Activated CD4-positive, alpha-beta T cell treated with anti-CD3 and anti-CD28 coated beads for 24 hours (primary cell): ENCODE measurements around the gene HNRNPH2.

ENCODE experiments used
- DNase-seq, 2 donors: peaks; one replicate each; pipeline ENCODE4 v3.0.0-alpha.2; 2020; ENCODE audit warnings: low read depth in 2 of 2

HNRNPH2 gene

GRCh38 chrX:101407748-101408531 lies at the start of gene HNRNPH2, which contains the start of gene GLA:
Gene HNRNPH2 (plus strand): TSS chrX:101408222. CDS start chrX:101411989, 3,767 bp downstream.
Gene GLA (minus strand): TSS chrX:101407925. CDS start chrX:101407903, 22 bp downstream.
- DNase-seq, result peak; percentile 70 to 78

- DNase-seq, result no peak
Observed at GRCh38 chrX:101359966-101360365, 48.1 kb upstream of the HNRNPH2 start.

- DNase-seq, result no peak
Observed at GRCh38 chrX:101360390-101360789, 47.6 kb upstream of the HNRNPH2 start.

GRCh38 chrX:101362116-101362515 lies 45.9 kb upstream of the HNRNPH2 start:
- no peak for DNase-seq

GRCh38 chrX:101362757-101363156 lies 45.3 kb upstream of the HNRNPH2 start:
- no peak for DNase-seq

GRCh38 chrX:101365301-101365795 lies 42.7 kb upstream of the HNRNPH2 start:
- no peak for DNase-seq

- no peak for DNase-seq
Observed at GRCh38 chrX:101368800-101369199, 39.2 kb upstream of the HNRNPH2 start.

GRCh38 chrX:101369687-101370086 lies 38.3 kb upstream of the HNRNPH2 start:
- no peak for DNase-seq

GRCh38 chrX:101370888-101371504 lies 37.0 kb upstream of the HNRNPH2 start:
- no peak for DNase-seq

- no peak for DNase-seq
Observed at GRCh38 chrX:101377547-101377946, 30.5 kb upstream of the HNRNPH2 start.

- DNase-seq, result no peak
Observed at GRCh38 chrX:101383679-101384205, 24.3 kb upstream of the HNRNPH2 start.

GRCh38 chrX:101385026-101385684 lies 22.9 kb upstream of the HNRNPH2 start:
- no peak for DNase-seq

GRCh38 chrX:101385795-101386541 lies 22.1 kb upstream of the HNRNPH2 start, which contains the start of gene BTK:
Gene BTK (minus strand): TSS chrX:101386191. CDS start chrX:101375284, 10,907 bp downstream.
- DNase-seq, result no peak

GRCh38 chrX:101386542-101386885 lies 21.5 kb upstream of the HNRNPH2 start:
- DNase-seq, result no peak

GRCh38 chrX:101388604-101389003 lies 19.4 kb upstream of the HNRNPH2 start:
- no peak for DNase-seq

- DNase-seq, result peak; percentile 69 to 75
Observed at GRCh38 chrX:101390664-101391525, 17.1 kb upstream of the HNRNPH2 start, which contains the start of gene RPL36A. Gene RPL36A (plus strand): TSS chrX:101391011. CDS start chrX:101391044, 33 bp downstream.

- no peak for DNase-seq
Observed at GRCh38 chrX:101391831-101392230, 16.2 kb upstream of the HNRNPH2 start.

- no peak for DNase-seq
Observed at GRCh38 chrX:101393530-101394305, 14.3 kb upstream of the HNRNPH2 start.

- no peak for DNase-seq
Observed at GRCh38 chrX:101394372-101394771, 13.7 kb upstream of the HNRNPH2 start.

- DNase-seq, result no peak
Observed at GRCh38 chrX:101395789-101396188, 12.2 kb upstream of the HNRNPH2 start.
